HEK293 (cell line): ENCODE data around the gene NUF2.

Experiments used
- PRDM6 ChIP-seq: fragments of 450-650 bp; formaldehyde crosslinking; IDR thresholded peaks from 2 replicates; pipeline ENCODE4 v1.5.1; 2017; ENCODE audit warnings: missing biosample characterization, missing genetic modification characterization
- SETDB1 ChIP-seq: IDR thresholded peaks from one replicate; pipeline ENCODE4 v1.6.1; 2017; ENCODE audit warnings: mild to moderate bottlenecking, low read length, moderate library complexity, mixed read lengths; ENCODE audit not compliant: insufficient read length
- ZBTB17 ChIP-seq: fragments of 450-650 bp; formaldehyde crosslinking; IDR thresholded peaks from 2 replicates; pipeline ENCODE4 v1.5.1; 2016; ENCODE audit warnings: missing biosample characterization, missing genetic modification characterization
- ZBTB49 ChIP-seq: fragments of 450-650 bp; formaldehyde crosslinking; IDR thresholded peaks from 2 replicates; pipeline ENCODE4 v1.5.1; 2016; ENCODE audit warnings: missing biosample characterization, missing genetic modification characterization, low read depth
- ZBTB7A ChIP-seq: fragments of 450-650 bp; formaldehyde crosslinking; IDR thresholded peaks from 2 replicates; pipeline ENCODE4 v1.5.1; 2016; ENCODE audit warnings: low read depth, missing biosample characterization, missing genetic modification characterization
- ZNF202 ChIP-seq: fragments of 450-650 bp; formaldehyde crosslinking; IDR thresholded peaks from 2 replicates; pipeline ENCODE4 v1.5.1; 2016; ENCODE audit warnings: missing biosample characterization, missing genetic modification characterization, borderline replicate concordance
- ZNF274 ChIP-seq, 2 experiments: fragments of 200-500 bp in 1 of 2; fragments of 450-650 bp in 1 of 2; sonication (Bioruptor generic) in 1 of 2; formaldehyde crosslinking in 1 of 2; IDR thresholded peaks; 2 replicates each; pipeline versions ENCODE4 v1.5.1 to v1.6.1; 2014 to 2016; ENCODE audit warnings: borderline replicate concordance in 1 of 2, inconsistent platforms in 1 of 2, low read length in 1 of 2, missing biosample characterization in 1 of 2, missing genetic modification characterization in 1 of 2
- ZNF670 ChIP-seq: fragments of 450-650 bp; formaldehyde crosslinking; IDR thresholded peaks from 2 replicates; pipeline ENCODE4 v1.5.1; 2016; ENCODE audit warnings: missing biosample characterization, missing genetic modification characterization, low read depth
- ZSCAN30 ChIP-seq: fragments of 450-650 bp; IDR thresholded peaks from 2 replicates; pipeline ENCODE4 v1.5.1; 2018; ENCODE audit warnings: missing biosample characterization, mild to moderate bottlenecking, missing genetic modification characterization, moderate library complexity
- TF ChIP-seq, protein P1 (sequence below): fragments of 450-650 bp; formaldehyde crosslinking; IDR thresholded peaks from 2 replicates; pipeline ENCODE4 v1.5.1; 2016; ENCODE audit warnings: missing biosample characterization, missing genetic modification characterization

- TF ChIP-seq SETDB1: no peak
- no peak for TF ChIP-seq ZBTB49 (tag by site-specific recombination)
- no peak for TF ChIP-seq ZNF670 (tag by site-specific recombination)
- TF ChIP-seq, protein P1, sequence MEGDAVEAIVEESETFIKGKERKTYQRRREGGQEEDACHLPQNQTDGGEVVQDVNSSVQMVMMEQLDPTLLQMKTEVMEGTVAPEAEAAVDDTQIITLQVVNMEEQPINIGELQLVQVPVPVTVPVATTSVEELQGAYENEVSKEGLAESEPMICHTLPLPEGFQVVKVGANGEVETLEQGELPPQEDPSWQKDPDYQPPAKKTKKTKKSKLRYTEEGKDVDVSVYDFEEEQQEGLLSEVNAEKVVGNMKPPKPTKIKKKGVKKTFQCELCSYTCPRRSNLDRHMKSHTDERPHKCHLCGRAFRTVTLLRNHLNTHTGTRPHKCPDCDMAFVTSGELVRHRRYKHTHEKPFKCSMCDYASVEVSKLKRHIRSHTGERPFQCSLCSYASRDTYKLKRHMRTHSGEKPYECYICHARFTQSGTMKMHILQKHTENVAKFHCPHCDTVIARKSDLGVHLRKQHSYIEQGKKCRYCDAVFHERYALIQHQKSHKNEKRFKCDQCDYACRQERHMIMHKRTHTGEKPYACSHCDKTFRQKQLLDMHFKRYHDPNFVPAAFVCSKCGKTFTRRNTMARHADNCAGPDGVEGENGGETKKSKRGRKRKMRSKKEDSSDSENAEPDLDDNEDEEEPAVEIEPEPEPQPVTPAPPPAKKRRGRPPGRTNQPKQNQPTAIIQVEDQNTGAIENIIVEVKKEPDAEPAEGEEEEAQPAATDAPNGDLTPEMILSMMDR (tag by site-specific recombination): no peak
- no peak for TF ChIP-seq ZNF274 (IDR thresholded peaks at IDR 0.05; ENCODE audit: low read length)
- TF ChIP-seq ZNF274 (tag by site-specific recombination; IDR thresholded peaks at IDR 0.05; ENCODE audit: borderline replicate concordance): no peak
- no peak for TF ChIP-seq PRDM6 (tag by site-specific recombination)
- no peak for TF ChIP-seq ZSCAN30 (tag by site-specific recombination)
- no peak for TF ChIP-seq ZNF202 (tag by site-specific recombination)
- TF ChIP-seq ZBTB17: no peak
- TF ChIP-seq ZBTB7A (tag by site-specific recombination): no peak
These were observed 50.8 kb downstream of the NUF2 start for GRCh38 chr1:163372576-163372975.
